HepG2 (cell line): Measurements from ENCODE around the gene CDH22. TPM values are rescaled to one million over a fixed set of nuclear protein-coding genes. Genes with fewer than 3 reads are reported as not detected.

Experiments used
- ATAC-seq: fragments of 200-7000 bp; cut with Tn5 transposase; 3 replicates; pipeline ENCODE4 v1.9.1; 2020; ENCODE audit warnings: mild to moderate bottlenecking, moderate library complexity
- BruUV-seq: library from RNA; stranded (reverse); fragments of 400-500 nt; replicated peaks from 2 replicates; lab custom pipeline; 2021; lab: Mats Ljungman, UMichigan
- CTCF ChIA-PET: fragments of 300-600 bp; formaldehyde crosslinking; extraction: SDS; loops from one replicate; lab custom pipeline; 2021; ENCODE audit warnings: low total read pairs, inconsistent platforms, low intra/inter-chr PET ratio; lab: Yijun Ruan, JAX
- POLR2A ChIA-PET: fragments of 350-600 bp; sonication (Branson Sonifier 250); formaldehyde crosslinking; loops from one replicate; lab custom pipeline; 2020; ENCODE audit warnings: antibody characterized with exemption, inconsistent platforms; lab: Yijun Ruan, JAX
- DNase-seq: peaks from one replicate; pipeline ENCODE4 v3.0.0-alpha.2; 2015; ENCODE audit warnings: low spot score
- FAIRE-seq: peaks from 3 replicates; lab custom pipeline; 2011; peaks lifted over from hg19 to GRCh38; lab: Jason Lieb, UNC
- H2AFZ ChIP-seq: one replicate; pipeline ENCODE4 v1.6.1; 2011; ENCODE audit warnings: low read length, inconsistent platforms
- H3K27ac ChIP-seq: fragments of 300-600 bp; 3 replicates; pipeline ENCODE4 v1.8.0; 2011; ENCODE audit warnings: mixed run types, mild to moderate bottlenecking, mixed read lengths, low read length, inconsistent platforms; ENCODE audit not compliant: insufficient read depth; ENCODE audit errors: extremely low read length
- H3K27me3 ChIP-seq, 2 experiments: fragments of 200-600 bp in 1 of 2; 2 replicates in 1 of 2; 3 replicates in 1 of 2; pipeline versions ENCODE4 v1.6.0 to v1.8.0; 2011; ENCODE audit warnings: low read length in 2 of 2, mild to moderate bottlenecking in 2 of 2, moderate library complexity in 2 of 2, inconsistent platforms in 1 of 2; ENCODE audit not compliant: insufficient read depth in 2 of 2, control insufficient read depth in 1 of 2
- H3K36me3 ChIP-seq, 2 experiments: fragments of 200-600 bp in 1 of 2; replicated peaks in 1 of 2; 2 replicates in 1 of 2; 3 replicates in 1 of 2; pipeline versions ENCODE4 v1.5.1 to v1.8.0; 2011; ENCODE audit warnings: low read length in 2 of 2, inconsistent platforms in 1 of 2; ENCODE audit not compliant: insufficient read depth in 2 of 2, control insufficient read depth in 1 of 2
- H3K4me1 ChIP-seq: 2 replicates; pipeline ENCODE4 v1.5.1; 2012; ENCODE audit warnings: low read length, inconsistent platforms; ENCODE audit not compliant: insufficient read depth
- H3K4me2 ChIP-seq: 2 replicates; pipeline ENCODE4 v1.6.0; 2011; ENCODE audit warnings: low read depth, low read length, inconsistent platforms
- H3K4me3 ChIP-seq, 3 experiments: fragments of 200-600 bp in 1 of 3; sonication (generic), shearing (Covaris generic) in 1 of 3; replicated peaks in 1 of 3; 2 replicates each; pipeline ENCODE4 v1.5.1; 2011 to 2016; ENCODE audit warnings: low read length in 3 of 3, inconsistent platforms in 2 of 3, low read depth in 2 of 3, mild to moderate bottlenecking in 2 of 3, control low read depth in 1 of 3, mixed read lengths in 1 of 3; ENCODE audit not compliant: insufficient read depth in 1 of 3
- H3K79me2 ChIP-seq: one replicate; pipeline ENCODE4 v1.6.1; 2011; ENCODE audit warnings: low read length, inconsistent platforms; ENCODE audit not compliant: insufficient read depth
- H3K9ac ChIP-seq: 2 replicates; pipeline ENCODE4 v1.6.0; 2011; ENCODE audit warnings: mild to moderate bottlenecking, low read depth, low read length, inconsistent platforms; ENCODE audit not compliant: insufficient read depth
- H3K9me3 ChIP-seq: 2 replicates; pipeline ENCODE4 v1.5.1; 2012; ENCODE audit warnings: mild to moderate bottlenecking, low read length
- H4K20me1 ChIP-seq: 2 replicates; pipeline ENCODE4 v1.6.0; 2011; ENCODE audit warnings: inconsistent platforms, mild to moderate bottlenecking, low read length, moderate library complexity; ENCODE audit not compliant: insufficient read depth
- WGBS: methylation state at CpG from one replicate; pipeline ENCODE4 v1.1.6; 2017; ENCODE audit warnings: low lambda C conversion rate; 5-methylcytosine and 5-hydroxymethylcytosine counted together
- in situ Hi-C: cut with HindIII; loops from 2 replicates; pipeline ENCODE4 v1.10.0; 2017; ENCODE audit warnings: low pct_unique_long_range_greater_than_20kb; ENCODE audit not compliant: extremely low pct_ligation_motif_present
- intact Hi-C: fragments of 100-400 bp; cut with micrococcal nuclease; formaldehyde crosslinking; loops from one replicate; pipeline ENCODE4 v1.10.0; 2022; ENCODE audit not compliant: unreplicated experiment
- polyA plus RNA-seq, 8 experiments: library from polyadenylated mRNA; depleted of rRNA in 3 of 8; stranded (reverse) in 7 of 8; unstranded in 1 of 8; fragments of >200 nt; fragmentation: Illumina TruSeq in 4 of 8; extraction: Trizol in 4 of 8; gene quantifications; 2 replicates each; pipeline versions ENCODE4 v1.2.1 to v1.2.3, GENCODE V29; 2011 to 2016; ENCODE audit warnings: low read depth in 4 of 8, missing spikeins in 1 of 8, mixed read lengths in 1 of 8; ENCODE audit not compliant: insufficient read depth in 1 of 8
- total RNA-seq, 5 experiments: library from RNA; depleted of rRNA; stranded (reverse); fragments of >200 nt; fragmentation: Illumina TruSeq; extraction: Trizol; gene quantifications; 2 replicates each; pipeline ENCODE4 v1.2.3, GENCODE V29; 2016; ENCODE audit warnings: low read depth in 1 of 5
- TF ChIP-seq, protein P1 (sequence below): sonication (generic); formaldehyde crosslinking; IDR thresholded peaks from 2 replicates; pipeline ENCODE4 v1.4.0; 2020; ENCODE audit warnings: mild to moderate bottlenecking, missing genetic modification reagents
- TF ChIP-seq, protein P2 (sequence below), 2 experiments: IDR thresholded peaks; 2 replicates each; pipeline ENCODE4 v1.6.1; 2011 to 2012; ENCODE audit warnings: low read length in 2 of 2, borderline replicate concordance in 1 of 2, low read depth in 1 of 2, mild to moderate bottlenecking in 1 of 2, moderate library complexity in 1 of 2

Gene CDH22
- total and polyA plus RNA-seq, 2 of the 13 experiments (the other 11 are each of a cell fraction or from before 2014, with no cell fraction given): not detected

DNA sequence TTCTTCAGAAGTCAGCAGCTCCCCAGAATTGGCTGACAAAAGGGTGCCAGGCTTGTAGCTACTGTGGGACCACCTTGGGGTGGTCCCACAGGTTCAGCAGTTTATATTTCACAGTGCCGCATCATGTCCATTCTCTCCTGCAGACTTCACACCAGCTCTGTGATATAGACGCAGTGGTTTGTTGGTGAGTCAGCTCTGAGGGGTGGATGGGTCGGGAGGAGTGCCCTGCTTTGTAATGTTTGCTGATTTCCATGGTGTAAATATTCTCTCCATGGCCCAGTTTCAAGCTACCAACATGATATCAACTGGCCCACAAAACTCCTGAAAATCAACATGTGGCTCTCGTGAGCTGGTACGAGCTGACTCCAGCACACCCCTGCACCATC is 78.2 kb downstream of the CDH22 start:
- CTCF ChIA-PET: no interaction called here
- POLR2A ChIA-PET: no interaction called here
- intact Hi-C loops: no loop called here
- FAIRE-seq: no peak
- in situ Hi-C loops: no loop called here
- H3K36me3 ChIP-seq: no peaks in the 10 kb centered on the region
- no peak for DNase-seq
- no peaks in the 10 kb centered on the region for H3K4me1 ChIP-seq
- peaks cover 9% of the 10 kb centered on the region; the same call in 1 of the 2 replicates for H4K20me1 ChIP-seq
- no peaks in the 10 kb centered on the region for H3K79me2 ChIP-seq
- H3K9ac ChIP-seq: no peak overlapping the region
- WGBS: 31% methylated on average over 5 of the region's 5 CpGs
- H3K27me3 ChIP-seq: peaks cover 0 to 9% of the 10 kb centered on the region in 2 experiments; a peak in 1 of 5 replicates
- no peak overlapping the region for H3K27ac ChIP-seq
- H2AFZ ChIP-seq: no peak overlapping the region
- no peak overlapping the region for H3K4me3 ChIP-seq
- H3K4me2 ChIP-seq: no peak overlapping the region
- H3K9me3 ChIP-seq: no peaks in the 10 kb centered on the region
- ATAC-seq: no peak
- TF ChIP-seq, protein P1, sequence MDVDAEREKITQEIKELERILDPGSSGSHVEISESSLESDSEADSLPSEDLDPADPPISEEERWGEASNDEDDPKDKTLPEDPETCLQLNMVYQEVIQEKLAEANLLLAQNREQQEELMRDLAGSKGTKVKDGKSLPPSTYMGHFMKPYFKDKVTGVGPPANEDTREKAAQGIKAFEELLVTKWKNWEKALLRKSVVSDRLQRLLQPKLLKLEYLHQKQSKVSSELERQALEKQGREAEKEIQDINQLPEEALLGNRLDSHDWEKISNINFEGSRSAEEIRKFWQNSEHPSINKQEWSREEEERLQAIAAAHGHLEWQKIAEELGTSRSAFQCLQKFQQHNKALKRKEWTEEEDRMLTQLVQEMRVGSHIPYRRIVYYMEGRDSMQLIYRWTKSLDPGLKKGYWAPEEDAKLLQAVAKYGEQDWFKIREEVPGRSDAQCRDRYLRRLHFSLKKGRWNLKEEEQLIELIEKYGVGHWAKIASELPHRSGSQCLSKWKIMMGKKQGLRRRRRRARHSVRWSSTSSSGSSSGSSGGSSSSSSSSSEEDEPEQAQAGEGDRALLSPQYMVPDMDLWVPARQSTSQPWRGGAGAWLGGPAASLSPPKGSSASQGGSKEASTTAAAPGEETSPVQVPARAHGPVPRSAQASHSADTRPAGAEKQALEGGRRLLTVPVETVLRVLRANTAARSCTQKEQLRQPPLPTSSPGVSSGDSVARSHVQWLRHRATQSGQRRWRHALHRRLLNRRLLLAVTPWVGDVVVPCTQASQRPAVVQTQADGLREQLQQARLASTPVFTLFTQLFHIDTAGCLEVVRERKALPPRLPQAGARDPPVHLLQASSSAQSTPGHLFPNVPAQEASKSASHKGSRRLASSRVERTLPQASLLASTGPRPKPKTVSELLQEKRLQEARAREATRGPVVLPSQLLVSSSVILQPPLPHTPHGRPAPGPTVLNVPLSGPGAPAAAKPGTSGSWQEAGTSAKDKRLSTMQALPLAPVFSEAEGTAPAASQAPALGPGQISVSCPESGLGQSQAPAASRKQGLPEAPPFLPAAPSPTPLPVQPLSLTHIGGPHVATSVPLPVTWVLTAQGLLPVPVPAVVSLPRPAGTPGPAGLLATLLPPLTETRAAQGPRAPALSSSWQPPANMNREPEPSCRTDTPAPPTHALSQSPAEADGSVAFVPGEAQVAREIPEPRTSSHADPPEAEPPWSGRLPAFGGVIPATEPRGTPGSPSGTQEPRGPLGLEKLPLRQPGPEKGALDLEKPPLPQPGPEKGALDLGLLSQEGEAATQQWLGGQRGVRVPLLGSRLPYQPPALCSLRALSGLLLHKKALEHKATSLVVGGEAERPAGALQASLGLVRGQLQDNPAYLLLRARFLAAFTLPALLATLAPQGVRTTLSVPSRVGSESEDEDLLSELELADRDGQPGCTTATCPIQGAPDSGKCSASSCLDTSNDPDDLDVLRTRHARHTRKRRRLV (CRISPR knock-in tag): no peak
- TF ChIP-seq, protein P2, sequence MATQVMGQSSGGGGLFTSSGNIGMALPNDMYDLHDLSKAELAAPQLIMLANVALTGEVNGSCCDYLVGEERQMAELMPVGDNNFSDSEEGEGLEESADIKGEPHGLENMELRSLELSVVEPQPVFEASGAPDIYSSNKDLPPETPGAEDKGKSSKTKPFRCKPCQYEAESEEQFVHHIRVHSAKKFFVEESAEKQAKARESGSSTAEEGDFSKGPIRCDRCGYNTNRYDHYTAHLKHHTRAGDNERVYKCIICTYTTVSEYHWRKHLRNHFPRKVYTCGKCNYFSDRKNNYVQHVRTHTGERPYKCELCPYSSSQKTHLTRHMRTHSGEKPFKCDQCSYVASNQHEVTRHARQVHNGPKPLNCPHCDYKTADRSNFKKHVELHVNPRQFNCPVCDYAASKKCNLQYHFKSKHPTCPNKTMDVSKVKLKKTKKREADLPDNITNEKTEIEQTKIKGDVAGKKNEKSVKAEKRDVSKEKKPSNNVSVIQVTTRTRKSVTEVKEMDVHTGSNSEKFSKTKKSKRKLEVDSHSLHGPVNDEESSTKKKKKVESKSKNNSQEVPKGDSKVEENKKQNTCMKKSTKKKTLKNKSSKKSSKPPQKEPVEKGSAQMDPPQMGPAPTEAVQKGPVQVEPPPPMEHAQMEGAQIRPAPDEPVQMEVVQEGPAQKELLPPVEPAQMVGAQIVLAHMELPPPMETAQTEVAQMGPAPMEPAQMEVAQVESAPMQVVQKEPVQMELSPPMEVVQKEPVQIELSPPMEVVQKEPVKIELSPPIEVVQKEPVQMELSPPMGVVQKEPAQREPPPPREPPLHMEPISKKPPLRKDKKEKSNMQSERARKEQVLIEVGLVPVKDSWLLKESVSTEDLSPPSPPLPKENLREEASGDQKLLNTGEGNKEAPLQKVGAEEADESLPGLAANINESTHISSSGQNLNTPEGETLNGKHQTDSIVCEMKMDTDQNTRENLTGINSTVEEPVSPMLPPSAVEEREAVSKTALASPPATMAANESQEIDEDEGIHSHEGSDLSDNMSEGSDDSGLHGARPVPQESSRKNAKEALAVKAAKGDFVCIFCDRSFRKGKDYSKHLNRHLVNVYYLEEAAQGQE (IDR thresholded peaks at IDR 0.05; ENCODE audit: borderline replicate concordance in 1 of 2, low read depth in 1 of 2, low read length in 2 of 2): peak in 1 of 2 experiments; percentile 41; a peak in 1 of 4 replicates
- BruUV-seq: no TSS peak
